Measurements from ENCODE around the gene BNIP5.

Gene BNIP5

GRCh38 chr6:36272234-36272633 lies 64.5 kb downstream of the BNIP5 start:
- no peak overlapping the region for H3K4me3 ChIP-seq (ENCODE audit: low read depth, low read length)
- CTCF ChIA-PET = interaction anchor here (0.6 to 2.3 kb wide), 5 partner anchors 17 to 512 kb away, joined by 3 to 7 read pairs (median 4); no protein-coding TSS in a partner anchor
- no peaks in the 10 kb centered on the region for H3K4me1 ChIP-seq (ENCODE audit: control insufficient read depth, insufficient read depth, low read length)
- no peaks in the 10 kb centered on the region for H3K9me3 ChIP-seq (ENCODE audit: control insufficient read depth, insufficient read depth, low read depth, low read length)
- TF ChIP-seq HOXD13 (CRISPR knock-in tag; IDR thresholded peaks at IDR 0.05; ENCODE audit: borderline replicate concordance) (no peak), OSR2 (tag by site-specific recombination; IDR thresholded peaks at IDR 0.05) (no peak), CTCF (tag by site-specific recombination; IDR thresholded peaks at IDR 0.05) (no peak)
- no peak overlapping the region for H3K27ac ChIP-seq (ENCODE audit: extremely low read depth, low read depth, low read length)
- POLR2A ChIA-PET = no interaction called here
- no peaks in the 10 kb centered on the region for H3K36me3 ChIP-seq (ENCODE audit: control insufficient read depth in 2 of 2, insufficient read depth in 1 of 2, low read length in 2 of 2)

- ChIA-PET CTCF (interaction anchor here (2.3 kb wide), 1 partner anchor 33 kb away, joined by 7 read pairs; no protein-coding TSS in a partner anchor), POLR2A (no interaction called here)
- Histone ChIP-seq H3K9me3 (ENCODE audit: control insufficient read depth, insufficient read depth, low read depth, low read length) (no peaks in the 10 kb centered on the region), H3K36me3 (ENCODE audit: control insufficient read depth in 2 of 2, insufficient read depth in 1 of 2, low read length in 2 of 2) (no peaks in the 10 kb centered on the region), H3K4me3 (ENCODE audit: low read depth, low read length) (no peak within 1 kb of the TSS), H3K27ac (ENCODE audit: extremely low read depth, low read depth, low read length) (no peak within 1 kb of the TSS), H3K4me1 (ENCODE audit: control insufficient read depth, insufficient read depth, low read length) (no peaks in the 10 kb centered on the region)
- no peak for TF ChIP-seq PBX3 (CRISPR knock-in tag; IDR thresholded peaks at IDR 0.05)
- TF ChIP-seq ZNF513 (tag by site-specific recombination; IDR thresholded peaks at IDR 0.05) = no peak
- no peak for TF ChIP-seq ZNF768 (tag by site-specific recombination; IDR thresholded peaks at IDR 0.05)
- no peak for TF ChIP-seq ZNF449 (tag by site-specific recombination; IDR thresholded peaks at IDR 0.05)
- no peak for TF ChIP-seq ZNF114 (tag by site-specific recombination; IDR thresholded peaks at IDR 0.05)
- TF ChIP-seq ZNF624 (tag by site-specific recombination; IDR thresholded peaks at IDR 0.05) = no peak
- no peak for TF ChIP-seq ZNF157 (tag by site-specific recombination; IDR thresholded peaks at IDR 0.05)
- TF ChIP-seq ZNF341 (tag by site-specific recombination; IDR thresholded peaks at IDR 0.05; ENCODE audit: low read depth) = no peak
- TF ChIP-seq ZNF335 (tag by site-specific recombination; conservative IDR thresholded peaks at IDR 0.05) = no peak
- no peak for TF ChIP-seq ZNF138 (tag by site-specific recombination; IDR thresholded peaks at IDR 0.05; ENCODE audit: borderline replicate concordance)
- TF ChIP-seq PATZ1 (tag by site-specific recombination; IDR thresholded peaks at IDR 0.05) = no peak
- no peak for TF ChIP-seq KLF10 (tag by site-specific recombination; IDR thresholded peaks at IDR 0.05)
- TF ChIP-seq MZF1 (tag by site-specific recombination; IDR thresholded peaks at IDR 0.05; ENCODE audit: borderline replicate concordance) = no peak
- no peak for TF ChIP-seq ZNF514 (tag by site-specific recombination; IDR thresholded peaks at IDR 0.05)
- no peak for TF ChIP-seq PRDM2 (tag by site-specific recombination; IDR thresholded peaks at IDR 0.05; ENCODE audit: borderline replicate concordance)
- TF ChIP-seq BCL11B (tag by site-specific recombination; IDR thresholded peaks at IDR 0.05; ENCODE audit: low read depth) = no peak
Measured at GRCh38 chr6:36269834-36270705, 66.6 kb downstream of the BNIP5 start, which contains the start of gene PNPLA1. TSS of gene PNPLA1 (plus strand) at chr6:36270060. CDS start at chr6:36270460, 400 bp downstream.
